Measurements from ENCODE around the gene RIMS4. TPM values are rescaled to one million over a fixed set of nuclear protein-coding genes. Genes with fewer than 3 reads are reported as not detected.
A peak's percentile ranks its signal among the peaks of the same experiment; 100 is the strongest.

RIMS4 gene
- total RNA-seq, 1 donor from 2014 or later = 0.11 TPM

DNA sequence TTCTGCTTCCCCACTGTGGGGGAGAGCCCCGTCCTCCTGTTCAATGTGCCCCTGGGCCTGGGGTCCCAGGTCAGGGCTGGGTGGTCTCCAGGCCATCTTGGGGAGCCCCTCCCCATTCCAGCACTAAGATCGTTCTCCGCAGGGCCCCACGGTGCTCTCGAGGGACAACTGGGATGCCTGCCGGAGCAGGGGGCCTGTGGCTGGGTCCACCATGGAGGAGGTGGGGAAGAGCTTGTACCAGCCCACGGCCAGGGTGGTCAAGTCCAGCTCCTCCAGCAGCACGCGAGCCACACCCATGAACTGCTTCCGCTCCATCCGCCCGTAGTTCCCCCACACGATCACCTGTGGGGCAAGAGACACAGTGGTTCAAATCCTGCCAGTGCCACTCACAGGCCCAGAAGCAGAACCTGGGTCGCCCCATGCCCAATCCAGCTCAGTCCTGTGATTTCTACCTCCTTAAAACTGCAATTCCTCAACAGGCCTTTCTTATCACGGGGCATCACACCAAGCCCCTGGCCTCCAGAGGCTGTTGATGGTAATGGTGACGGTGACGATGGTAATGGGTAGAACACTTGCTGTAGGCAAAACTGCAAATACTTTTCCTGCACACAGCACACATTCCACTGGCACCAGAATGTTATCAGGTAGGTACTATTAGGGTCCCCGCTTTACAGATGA, 54.2 kb downstream of the RIMS4 start:
- Histone ChIP-seq H3K27me3 (ENCODE audit: low read depth) (peaks cover 13% of the 10 kb centered on the region), H3K36me3 (no peaks in the 10 kb centered on the region), H3K9me3 (replicated peaks) (no peaks in the 10 kb centered on the region), H3K27ac (replicated peaks) (no peak overlapping the region), H3K4me1 (peaks cover 3% of the 10 kb centered on the region), H3K4me3 (no peak overlapping the region)
- no peak for DNase-seq
- TF ChIP-seq, protein P1, sequence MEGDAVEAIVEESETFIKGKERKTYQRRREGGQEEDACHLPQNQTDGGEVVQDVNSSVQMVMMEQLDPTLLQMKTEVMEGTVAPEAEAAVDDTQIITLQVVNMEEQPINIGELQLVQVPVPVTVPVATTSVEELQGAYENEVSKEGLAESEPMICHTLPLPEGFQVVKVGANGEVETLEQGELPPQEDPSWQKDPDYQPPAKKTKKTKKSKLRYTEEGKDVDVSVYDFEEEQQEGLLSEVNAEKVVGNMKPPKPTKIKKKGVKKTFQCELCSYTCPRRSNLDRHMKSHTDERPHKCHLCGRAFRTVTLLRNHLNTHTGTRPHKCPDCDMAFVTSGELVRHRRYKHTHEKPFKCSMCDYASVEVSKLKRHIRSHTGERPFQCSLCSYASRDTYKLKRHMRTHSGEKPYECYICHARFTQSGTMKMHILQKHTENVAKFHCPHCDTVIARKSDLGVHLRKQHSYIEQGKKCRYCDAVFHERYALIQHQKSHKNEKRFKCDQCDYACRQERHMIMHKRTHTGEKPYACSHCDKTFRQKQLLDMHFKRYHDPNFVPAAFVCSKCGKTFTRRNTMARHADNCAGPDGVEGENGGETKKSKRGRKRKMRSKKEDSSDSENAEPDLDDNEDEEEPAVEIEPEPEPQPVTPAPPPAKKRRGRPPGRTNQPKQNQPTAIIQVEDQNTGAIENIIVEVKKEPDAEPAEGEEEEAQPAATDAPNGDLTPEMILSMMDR (IDR thresholded peaks at IDR 0.05; ENCODE audit: borderline replicate concordance) = no peak
- intact Hi-C loops (cut with micrococcal nuclease) = no loop called here

DNA sequence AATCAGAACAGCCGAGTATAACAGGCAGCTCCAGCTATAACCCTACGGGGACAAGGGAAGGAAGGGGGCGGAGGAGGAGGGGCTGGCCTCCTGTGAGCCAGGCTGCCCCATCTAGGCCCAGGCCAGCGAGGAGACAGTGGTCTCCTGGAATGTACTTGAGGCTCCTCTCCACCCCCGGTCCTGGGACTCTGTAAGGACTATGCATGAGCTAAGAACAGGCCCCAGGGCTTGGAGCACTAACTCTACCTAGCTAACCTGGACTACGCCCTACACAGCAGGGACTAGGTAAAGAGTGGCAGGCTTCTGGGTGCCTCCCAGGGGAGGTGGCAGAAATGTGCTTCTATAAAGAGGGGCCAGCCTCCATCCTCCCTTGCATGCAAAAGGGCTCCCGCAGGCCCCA, 55.8 kb downstream of the RIMS4 start:
- Histone ChIP-seq H3K36me3 (no peaks in the 10 kb centered on the region), H3K27me3 (ENCODE audit: low read depth) (peaks cover 27% of the 10 kb centered on the region), H3K4me3 (no peak overlapping the region), H3K4me1 (peaks cover 11% of the 10 kb centered on the region), H3K27ac (replicated peaks) (no peak overlapping the region), H3K9me3 (replicated peaks) (no peaks in the 10 kb centered on the region)
- no peak for DNase-seq
- intact Hi-C loops (cut with micrococcal nuclease) = no loop called here
- TF ChIP-seq, protein P1 (IDR thresholded peaks at IDR 0.05; ENCODE audit: borderline replicate concordance) = no peak

DNA sequence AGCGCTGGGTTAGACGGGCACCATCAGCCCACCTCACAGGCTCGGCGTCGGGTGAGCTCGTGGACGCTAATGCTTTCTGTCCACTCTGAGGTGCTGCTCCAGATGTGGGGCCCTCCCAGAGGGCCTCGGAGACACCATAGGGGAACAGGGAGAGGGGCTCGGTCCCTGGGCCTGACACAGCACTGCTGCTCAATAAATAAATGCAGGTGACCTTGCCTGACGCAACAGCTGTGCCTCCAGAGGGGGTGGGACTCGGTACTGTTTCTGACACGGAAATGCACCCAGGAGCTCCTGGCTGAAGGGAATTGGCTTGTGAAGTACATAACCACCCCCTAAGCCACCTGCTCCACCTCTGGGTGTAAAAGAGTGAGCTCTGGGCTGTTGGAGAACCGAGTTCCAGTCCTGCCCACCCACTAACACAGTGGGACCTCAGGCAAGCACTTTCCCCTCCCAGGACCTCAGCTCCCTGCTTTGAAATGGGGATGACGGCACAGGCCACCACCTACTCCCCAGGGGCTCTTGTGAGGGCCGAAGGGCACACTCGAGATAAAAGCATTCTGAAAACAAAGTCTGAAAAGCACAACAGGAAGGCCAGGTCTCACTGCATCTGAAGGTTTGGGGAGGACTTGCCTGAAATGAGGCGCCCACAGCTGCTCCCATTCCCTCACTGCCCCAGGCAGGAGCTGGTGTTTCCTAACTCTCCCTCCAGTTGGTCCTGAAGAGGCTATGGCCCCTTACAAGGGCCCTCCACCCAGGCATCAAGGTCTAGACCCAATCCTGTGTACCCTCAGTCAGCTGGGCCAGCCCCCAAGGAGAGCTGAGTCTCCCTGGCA, 58.0 kb downstream of the RIMS4 start:
- intact Hi-C loops (cut with micrococcal nuclease) = no loop called here
- no peaks in the 10 kb centered on the region for H3K36me3 ChIP-seq
- H3K27ac ChIP-seq (replicated peaks) = no peak overlapping the region
- H3K4me3 ChIP-seq = no peak overlapping the region
- H3K27me3 ChIP-seq (ENCODE audit: low read depth) = peaks cover 36% of the 10 kb centered on the region
- DNase-seq = no peak
- H3K4me1 ChIP-seq = peaks cover 18% of the 10 kb centered on the region
- no peaks in the 10 kb centered on the region for H3K9me3 ChIP-seq (replicated peaks)
- TF ChIP-seq, protein P1 (IDR thresholded peaks at IDR 0.05; ENCODE audit: borderline replicate concordance) = no peak

DNA sequence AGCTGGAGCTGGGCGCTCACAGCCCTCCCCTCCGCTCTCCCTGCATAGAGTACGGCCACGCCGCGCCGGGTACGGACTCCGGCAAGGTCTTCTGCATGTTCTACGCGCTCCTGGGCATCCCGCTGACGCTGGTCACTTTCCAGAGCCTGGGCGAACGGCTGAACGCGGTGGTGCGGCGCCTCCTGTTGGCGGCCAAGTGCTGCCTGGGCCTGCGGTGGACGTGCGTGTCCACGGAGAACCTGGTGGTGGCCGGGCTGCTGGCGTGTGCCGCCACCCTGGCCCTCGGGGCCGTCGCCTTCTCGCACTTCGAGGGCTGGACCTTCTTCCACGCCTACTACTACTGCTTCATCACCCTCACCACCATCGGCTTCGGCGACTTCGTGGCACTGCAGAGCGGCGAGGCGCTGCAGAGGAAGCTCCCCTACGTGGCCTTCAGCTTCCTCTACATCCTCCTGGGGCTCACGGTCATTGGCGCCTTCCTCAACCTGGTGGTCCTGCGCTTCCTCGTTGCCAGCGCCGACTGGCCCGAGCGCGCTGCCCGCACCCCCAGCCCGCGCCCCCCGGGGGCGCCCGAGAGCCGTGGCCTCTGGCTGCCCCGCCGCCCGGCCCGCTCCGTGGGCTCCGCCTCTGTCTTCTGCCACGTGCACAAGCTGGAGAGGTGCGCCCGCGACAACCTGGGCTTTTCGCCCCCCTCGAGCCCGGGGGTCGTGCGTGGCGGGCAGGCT, 60.1 kb downstream of the RIMS4 start:
- Histone ChIP-seq H3K9me3 (replicated peaks) (no peaks in the 10 kb centered on the region), H3K36me3 (no peaks in the 10 kb centered on the region), H3K4me1 (peaks cover 37% of the 10 kb centered on the region), H3K27ac (replicated peaks) (no peak overlapping the region), H3K27me3 (ENCODE audit: low read depth) (peaks cover 36% of the 10 kb centered on the region), H3K4me3 (peak overlapping the region; percentile 40)
- no peak for DNase-seq
- intact Hi-C loops (cut with micrococcal nuclease) = no loop called here
- TF ChIP-seq, protein P1 (IDR thresholded peaks at IDR 0.05; ENCODE audit: borderline replicate concordance) = peak; percentile 68

DNA sequence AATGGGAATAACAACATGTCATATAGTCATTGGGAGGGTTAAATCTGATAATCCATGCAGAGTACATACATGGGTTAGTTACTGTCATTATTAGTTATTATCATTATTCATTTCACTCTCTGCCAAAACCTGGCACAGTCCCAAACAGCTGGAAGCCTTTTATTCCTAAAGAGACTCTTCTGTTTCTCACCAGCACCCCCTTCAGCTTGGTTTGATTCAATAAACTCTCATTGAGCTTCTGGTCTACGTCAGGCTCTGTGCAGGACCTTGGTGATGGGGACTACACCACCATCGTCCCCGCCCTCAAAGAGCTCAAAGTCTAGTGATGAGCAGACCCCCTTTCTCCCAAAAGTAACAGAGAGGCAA, 62.4 kb downstream of the RIMS4 start:
- Histone ChIP-seq H3K27me3 (ENCODE audit: low read depth) (peaks cover 36% of the 10 kb centered on the region), H3K27ac (replicated peaks) (no peak overlapping the region), H3K36me3 (no peaks in the 10 kb centered on the region), H3K4me3 (no peak overlapping the region), H3K4me1 (peaks cover 42% of the 10 kb centered on the region), H3K9me3 (replicated peaks) (no peaks in the 10 kb centered on the region)
- TF ChIP-seq, protein P1 (IDR thresholded peaks at IDR 0.05; ENCODE audit: borderline replicate concordance) = no peak
- intact Hi-C loops (cut with micrococcal nuclease) = loop anchor here (5.0 kb wide), 1 partner anchor 119 kb away; no protein-coding TSS in a partner anchor
- DNase-seq = no peak

All from left ventricle myocardium inferior (tissue), 1 donor.